ENCODE data around the gene PSMB4.

PSMB4 gene

GRCh38 chr1:151443846-151444782 is 44.7 kb downstream of the PSMB4 start:
- DNase-seq (ENCODE audit: low spot score), result peak; percentile 42

- no peak for DNase-seq (ENCODE audit: low spot score)
Observed at GRCh38 chr1:151444783-151445177, 45.4 kb downstream of the PSMB4 start.

- DNase-seq (ENCODE audit: low spot score), result no peak
Observed at GRCh38 chr1:151447696-151448095, 48.3 kb downstream of the PSMB4 start.

All from HuH-7 (cell line).